ENCODE measurements around the gene MAGEC2. TPM values are rescaled to one million over a fixed set of nuclear protein-coding genes. Genes with fewer than 3 reads are reported as not detected.

The MAGEC2 gene, protein sequence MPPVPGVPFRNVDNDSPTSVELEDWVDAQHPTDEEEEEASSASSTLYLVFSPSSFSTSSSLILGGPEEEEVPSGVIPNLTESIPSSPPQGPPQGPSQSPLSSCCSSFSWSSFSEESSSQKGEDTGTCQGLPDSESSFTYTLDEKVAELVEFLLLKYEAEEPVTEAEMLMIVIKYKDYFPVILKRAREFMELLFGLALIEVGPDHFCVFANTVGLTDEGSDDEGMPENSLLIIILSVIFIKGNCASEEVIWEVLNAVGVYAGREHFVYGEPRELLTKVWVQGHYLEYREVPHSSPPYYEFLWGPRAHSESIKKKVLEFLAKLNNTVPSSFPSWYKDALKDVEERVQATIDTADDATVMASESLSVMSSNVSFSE
- 2.2 and 2.3 TPM in 2 replicates for total RNA-seq (2014; rRNA removed; shearing (Covaris generic))

DNA sequence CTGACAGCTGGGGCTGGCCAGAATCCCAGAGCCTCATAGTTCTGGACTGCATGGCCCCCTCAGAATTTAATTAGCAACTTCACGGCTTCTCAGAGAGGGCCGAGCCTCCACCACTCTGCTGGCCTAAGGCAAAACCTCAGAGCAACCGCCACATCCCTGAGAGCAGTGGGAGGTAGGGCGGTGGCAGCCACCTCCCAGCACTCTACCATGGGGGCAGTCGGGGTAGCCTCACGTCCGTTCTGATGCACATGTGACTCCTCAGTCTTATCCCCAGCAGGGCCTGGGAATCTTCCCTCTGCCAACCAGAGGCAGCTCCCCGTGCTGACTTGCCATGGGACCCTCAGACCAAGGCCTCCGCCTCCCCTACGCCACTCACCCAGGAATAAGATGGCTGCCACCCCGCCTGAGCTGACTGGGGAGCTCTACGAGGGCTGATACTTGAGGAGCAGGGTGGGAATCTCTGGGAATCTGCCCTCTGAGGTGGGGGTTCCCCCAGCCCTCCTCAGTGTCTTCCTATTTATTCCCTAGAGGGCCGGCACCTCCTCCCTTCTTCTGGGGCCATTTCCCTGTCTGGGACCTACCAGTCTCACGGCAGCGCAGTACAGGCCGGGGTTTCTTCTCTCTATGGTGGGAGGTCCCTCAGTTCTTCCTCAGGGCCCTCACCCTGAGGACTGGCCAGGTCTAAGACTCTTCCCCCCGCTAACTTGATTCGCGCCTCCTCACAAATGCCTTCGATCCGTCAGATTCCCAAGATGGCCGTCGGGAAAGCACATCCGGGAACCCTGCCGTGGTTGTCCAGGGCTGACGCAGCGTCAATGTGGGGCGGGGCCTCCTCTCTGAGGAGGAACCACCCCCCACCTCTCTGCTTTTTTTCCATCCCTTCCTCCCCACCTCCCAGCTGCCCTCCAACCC, at the start of gene MAGEC2:
Gene MAGEC2, minus strand, starts transcription at position 769 of the 912 bp plus-strand sequence. CDS start 1,303 bp downstream, outside the sequence.
- Histone ChIP-seq H3K36me3 (no peaks in the 10 kb centered on the region), H3K27me3 (no peaks in the 10 kb centered on the region), H3K9me3 (replicated peaks) (no peaks in the 10 kb centered on the region), H3K4me3 (no peak within 1 kb of the TSS), H3K27ac (no peak within 1 kb of the TSS), H3K4me1 (no peaks in the 10 kb centered on the region)
- no peak for DNase-seq

DNA sequence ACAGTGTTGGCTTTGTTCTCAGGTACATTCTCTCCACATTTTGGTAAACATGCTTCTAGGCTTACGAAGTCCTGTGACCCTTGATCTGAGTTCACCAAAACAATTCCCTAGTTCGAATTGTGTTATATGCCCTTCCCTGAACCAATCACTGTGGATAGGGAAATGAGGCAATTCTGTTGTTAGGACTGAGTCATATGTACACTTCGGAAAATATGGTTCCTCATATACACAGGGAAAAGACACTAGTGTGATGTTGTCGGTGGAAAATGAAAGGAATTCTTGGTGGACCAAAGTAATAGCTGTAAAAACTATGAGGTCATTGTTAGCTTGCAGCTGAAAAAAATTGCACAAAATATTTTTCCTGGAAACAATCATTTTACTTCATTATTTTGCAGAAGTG, 46.6 kb upstream of the MAGEC2 start:
- no peak for DNase-seq
- H3K36me3 ChIP-seq: no peaks in the 10 kb centered on the region

DNA sequence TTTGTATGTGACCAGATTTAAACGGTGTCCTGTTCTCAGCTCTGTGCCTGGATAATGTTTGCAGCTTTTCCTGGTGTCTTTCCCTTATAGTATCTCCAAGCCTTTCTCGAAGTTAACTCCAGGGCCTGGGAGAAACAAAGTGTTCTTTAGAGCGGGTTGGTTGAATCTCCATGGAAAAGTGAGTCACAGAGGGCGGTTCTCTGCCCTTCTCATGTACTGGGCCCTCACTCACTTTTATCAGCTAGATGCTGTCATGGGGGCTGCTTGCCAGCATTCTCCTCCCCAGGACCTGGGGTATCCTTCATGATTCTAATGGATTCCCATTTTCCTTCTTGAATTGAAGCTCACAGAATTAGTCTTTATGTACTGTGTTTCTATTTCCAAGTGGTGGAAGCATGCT, 46.1 kb upstream of the MAGEC2 start:
- H3K4me1 ChIP-seq: no peaks in the 10 kb centered on the region
- H3K9me3 ChIP-seq (replicated peaks): no peaks in the 10 kb centered on the region
- no peaks in the 10 kb centered on the region for H3K36me3 ChIP-seq
- H3K4me3 ChIP-seq: no peak overlapping the region
- H3K27me3 ChIP-seq: no peaks in the 10 kb centered on the region
- no peak overlapping the region for H3K27ac ChIP-seq
- DNase-seq: no peak

More for the DNA sequence above, 46.6 kb upstream of the MAGEC2 start:
- no peaks in the 10 kb centered on the region for H3K27me3 ChIP-seq
- H3K27ac ChIP-seq: no peak overlapping the region
- H3K9me3 ChIP-seq (replicated peaks): no peaks in the 10 kb centered on the region
- no peak overlapping the region for H3K4me3 ChIP-seq
- H3K4me1 ChIP-seq: no peaks in the 10 kb centered on the region

DNA sequence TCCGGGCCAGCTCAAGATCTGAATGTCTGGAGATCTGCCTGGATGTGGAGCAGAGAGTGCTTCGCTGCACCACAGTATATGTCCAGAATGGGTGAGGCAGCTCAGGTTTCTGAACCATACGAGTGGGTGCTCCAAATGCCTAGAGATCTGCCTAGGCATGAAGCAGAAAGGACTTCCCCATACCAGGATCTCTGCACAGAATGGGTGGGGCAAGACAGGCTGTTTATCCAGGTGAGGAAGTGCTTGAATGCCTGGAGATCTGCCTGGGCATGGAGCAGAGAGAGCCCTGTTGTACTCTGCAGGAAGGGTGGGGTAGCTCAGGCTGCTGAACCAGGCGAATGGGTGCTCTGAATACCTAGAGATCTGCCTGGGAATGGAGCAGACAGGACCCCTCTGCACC, 45.4 kb upstream of the MAGEC2 start:
- no peak for DNase-seq
- Histone ChIP-seq H3K4me3 (no peak overlapping the region), H3K4me1 (no peaks in the 10 kb centered on the region), H3K9me3 (replicated peaks) (no peaks in the 10 kb centered on the region), H3K36me3 (no peaks in the 10 kb centered on the region), H3K27ac (no peak overlapping the region), H3K27me3 (no peaks in the 10 kb centered on the region)

DNA sequence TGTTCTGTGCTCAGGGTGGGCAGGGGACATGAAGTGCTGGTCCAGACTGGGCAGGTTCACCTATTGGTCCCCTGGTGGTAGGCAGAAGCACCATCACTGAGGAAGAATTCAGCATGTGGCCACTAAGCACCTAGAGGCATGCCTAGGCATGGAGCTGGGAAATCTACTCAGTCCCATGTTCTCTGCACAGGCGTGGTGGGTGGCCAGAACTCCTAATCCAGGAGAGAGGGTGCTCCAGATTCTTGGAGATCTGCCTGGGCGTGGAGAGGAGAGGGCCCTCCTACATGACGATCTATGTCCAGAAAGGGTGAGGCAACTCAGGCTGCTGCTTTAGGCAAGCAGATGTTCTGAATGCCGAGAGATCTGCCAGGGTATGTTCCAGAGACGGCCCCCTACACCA, 44.6 kb upstream of the MAGEC2 start:
- H3K36me3 ChIP-seq: no peaks in the 10 kb centered on the region
- H3K27ac ChIP-seq: no peak overlapping the region
- H3K4me1 ChIP-seq: no peaks in the 10 kb centered on the region
- H3K27me3 ChIP-seq: no peaks in the 10 kb centered on the region
- H3K9me3 ChIP-seq (replicated peaks): no peaks in the 10 kb centered on the region
- no peak overlapping the region for H3K4me3 ChIP-seq
- no peak for DNase-seq

DNA sequence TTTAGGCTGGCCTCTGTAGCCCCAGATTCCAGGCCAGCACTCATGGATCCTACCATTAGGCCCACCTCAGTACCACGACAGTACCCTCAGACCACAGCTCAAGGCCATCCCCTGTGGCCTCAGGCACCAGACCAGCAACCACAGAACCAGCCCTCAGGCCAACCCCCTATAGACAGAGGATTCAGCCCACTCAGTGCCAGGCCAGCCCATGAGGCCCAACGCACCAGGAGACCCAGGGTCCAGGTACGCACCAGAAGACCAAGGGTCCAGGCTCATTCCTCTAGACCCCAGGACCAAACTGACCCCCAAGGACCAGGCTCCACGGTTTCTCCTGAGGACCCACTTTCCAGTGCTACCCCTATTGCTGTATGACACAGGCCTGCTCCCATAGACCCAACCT, 39.5 kb upstream of the MAGEC2 start:
- H3K36me3 ChIP-seq: no peaks in the 10 kb centered on the region

DNA sequence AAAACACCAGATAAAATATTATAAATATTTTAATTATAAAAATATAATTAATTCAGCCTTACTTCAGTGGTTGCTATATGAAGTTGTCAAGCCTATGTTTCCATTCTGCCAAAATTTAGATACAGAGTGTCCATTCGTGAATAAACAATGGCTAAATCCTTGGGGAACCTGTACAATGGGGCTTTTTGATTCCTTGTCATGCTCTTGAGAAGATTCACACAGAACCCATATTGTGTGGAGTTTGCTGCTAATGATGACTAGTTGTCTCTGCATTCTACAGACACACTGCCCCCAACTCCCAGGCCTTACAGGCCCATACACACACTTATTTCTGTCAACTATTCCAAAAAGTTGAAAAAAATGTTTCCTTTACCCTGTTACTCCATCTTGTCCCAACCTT, 33.4 kb upstream of the MAGEC2 start:
- H3K27ac ChIP-seq: no peak overlapping the region
- no peaks in the 10 kb centered on the region for H3K9me3 ChIP-seq (replicated peaks)

More for the DNA sequence above, 39.5 kb upstream of the MAGEC2 start:
- H3K27me3 ChIP-seq: no peaks in the 10 kb centered on the region
- no peak overlapping the region for H3K4me3 ChIP-seq
- no peaks in the 10 kb centered on the region for H3K9me3 ChIP-seq (replicated peaks)
- no peaks in the 10 kb centered on the region for H3K4me1 ChIP-seq
- H3K27ac ChIP-seq: no peak overlapping the region
- no peak for DNase-seq

DNA sequence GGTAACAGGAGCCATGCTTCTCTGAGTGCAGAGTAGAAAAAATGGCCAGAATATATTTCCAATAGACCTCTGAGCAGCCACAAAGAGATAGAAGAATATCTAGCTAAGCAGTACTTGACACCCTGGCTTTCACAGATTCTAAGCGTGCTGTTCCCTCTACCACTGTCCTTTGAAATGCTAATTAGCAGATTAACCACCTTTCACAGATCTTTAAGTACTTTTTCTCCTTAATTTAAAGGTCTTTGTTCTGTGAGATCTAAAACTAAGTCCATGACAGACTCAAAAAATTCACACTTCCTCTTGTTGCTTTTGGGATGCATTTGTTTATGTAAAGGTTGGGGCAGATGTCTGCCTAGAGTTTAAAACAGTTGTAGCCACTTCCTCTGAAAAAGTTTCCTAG, 28.3 kb upstream of the MAGEC2 start:
- Histone ChIP-seq H3K27me3 (no peaks in the 10 kb centered on the region), H3K4me3 (no peak overlapping the region), H3K9me3 (replicated peaks) (no peaks in the 10 kb centered on the region), H3K36me3 (no peaks in the 10 kb centered on the region), H3K4me1 (no peaks in the 10 kb centered on the region), H3K27ac (no peak overlapping the region)
- DNase-seq: no peak

More for the DNA sequence above, 33.4 kb upstream of the MAGEC2 start:
- Histone ChIP-seq H3K36me3 (no peaks in the 10 kb centered on the region), H3K27me3 (no peaks in the 10 kb centered on the region), H3K4me1 (no peaks in the 10 kb centered on the region), H3K4me3 (no peak overlapping the region)
- DNase-seq: no peak

DNA sequence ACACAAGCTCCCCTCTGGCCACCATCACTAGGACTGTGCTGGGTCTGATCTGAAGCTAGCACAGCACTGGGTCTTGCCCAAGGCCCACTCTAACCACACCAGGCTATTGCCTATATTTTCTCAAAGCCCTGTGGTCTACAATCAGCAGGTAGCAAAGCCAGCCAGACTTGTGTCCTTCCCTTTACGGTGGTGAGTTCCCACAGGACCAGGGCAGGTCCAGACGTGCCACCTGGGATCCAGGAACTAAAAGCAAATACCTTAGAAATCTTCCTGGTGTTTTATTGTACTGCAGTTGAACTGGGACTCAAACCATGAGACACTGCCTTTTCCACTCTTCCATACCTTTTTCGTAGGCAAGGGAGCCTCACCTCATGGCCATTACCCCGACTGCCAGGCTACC, 9.0 kb upstream of the MAGEC2 start:
- Histone ChIP-seq H3K36me3 (no peaks in the 10 kb centered on the region), H3K9me3 (replicated peaks) (no peaks in the 10 kb centered on the region), H3K4me1 (no peaks in the 10 kb centered on the region), H3K27ac (no peak overlapping the region), H3K27me3 (no peaks in the 10 kb centered on the region), H3K4me3 (no peak overlapping the region)
- DNase-seq: no peak

DNA sequence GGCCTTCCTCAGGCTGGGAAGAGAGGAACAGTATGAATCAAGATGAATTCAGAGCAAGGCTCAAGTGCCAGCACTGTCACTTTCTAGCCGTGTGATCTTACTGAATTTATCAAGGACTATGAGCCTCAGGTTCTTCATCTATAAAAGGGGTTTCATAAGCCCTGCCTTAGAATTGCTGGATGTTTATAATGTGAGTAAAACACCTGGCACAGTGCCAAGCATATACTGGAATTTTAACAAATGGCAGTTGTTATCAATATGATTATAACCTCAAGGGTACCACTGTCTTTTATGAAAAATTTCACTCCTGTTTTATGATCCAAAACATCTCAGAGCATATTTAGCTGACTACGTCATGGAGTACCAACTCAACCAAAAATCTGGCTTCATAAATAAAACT, 4.0 kb downstream of the MAGEC2 start:
- Histone ChIP-seq H3K27me3 (no peaks in the 10 kb centered on the region), H3K4me3 (no peak overlapping the region), H3K27ac (no peak overlapping the region), H3K36me3 (no peaks in the 10 kb centered on the region), H3K4me1 (no peaks in the 10 kb centered on the region), H3K9me3 (replicated peaks) (no peaks in the 10 kb centered on the region)
- no peak for DNase-seq

DNA sequence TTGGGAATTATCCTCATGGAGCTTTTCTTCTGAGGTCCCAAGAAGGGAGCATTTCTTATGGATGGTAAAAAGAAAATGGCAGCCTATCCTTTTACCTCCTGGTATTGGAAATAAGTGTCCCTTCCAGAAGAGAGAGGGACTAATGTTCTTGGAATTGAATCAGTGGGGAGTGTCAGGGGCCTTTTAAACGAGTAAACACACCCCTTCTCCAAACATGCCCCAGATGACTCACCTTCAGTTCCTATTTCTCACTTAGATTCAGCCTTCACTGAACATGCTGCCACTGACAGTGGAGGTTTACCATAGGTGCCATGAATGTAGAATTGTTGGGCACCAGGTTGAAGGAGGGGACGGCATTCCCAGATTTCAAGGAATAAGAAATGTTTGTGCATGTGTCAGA, 19.0 kb downstream of the MAGEC2 start:
- no peaks in the 10 kb centered on the region for H3K9me3 ChIP-seq (replicated peaks)
- H3K4me1 ChIP-seq: no peaks in the 10 kb centered on the region
- H3K27ac ChIP-seq: no peak overlapping the region
- no peaks in the 10 kb centered on the region for H3K36me3 ChIP-seq
- no peak for DNase-seq
- H3K27me3 ChIP-seq: no peaks in the 10 kb centered on the region
- H3K4me3 ChIP-seq: no peak overlapping the region

DNA sequence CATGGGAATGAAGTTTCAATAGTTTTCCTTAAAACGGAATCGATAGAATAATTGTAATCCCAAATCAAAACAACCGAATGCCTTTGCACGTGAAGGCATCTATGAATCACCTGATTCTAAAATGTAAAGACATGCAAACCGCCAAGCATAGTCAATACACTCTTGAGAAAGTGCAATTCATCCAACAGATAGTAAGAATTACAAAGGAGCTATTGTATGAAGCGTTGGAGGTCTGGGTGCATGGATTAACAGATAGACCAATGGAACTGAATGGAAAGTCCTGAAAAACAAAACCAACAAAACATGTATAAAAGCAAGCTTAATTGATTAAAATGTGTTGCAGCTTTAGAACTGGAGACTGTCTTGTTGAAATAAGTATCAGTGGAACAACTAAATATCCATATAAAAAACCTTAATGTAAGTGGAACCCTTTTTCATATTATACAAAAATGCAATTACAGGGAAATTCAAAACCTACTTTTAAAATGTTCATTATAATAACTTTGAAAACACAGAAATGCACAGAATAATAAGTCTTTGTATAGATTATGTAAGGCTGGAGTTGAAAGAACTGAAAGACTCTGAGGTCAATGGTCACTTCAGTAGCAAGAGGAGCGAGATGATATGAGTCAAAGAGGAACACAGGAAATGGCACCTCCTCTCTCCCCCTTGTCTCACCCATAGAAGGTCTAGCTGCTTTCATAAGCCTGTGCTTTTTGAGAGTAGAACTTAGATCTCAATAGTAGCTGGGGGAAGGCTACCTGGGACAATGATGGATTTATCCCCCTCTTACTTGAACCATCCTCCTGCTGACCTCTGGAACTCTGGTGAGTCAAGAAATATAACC, 20.1 kb downstream of the MAGEC2 start:
- no peaks in the 10 kb centered on the region for H3K9me3 ChIP-seq (replicated peaks)
- no peaks in the 10 kb centered on the region for H3K27me3 ChIP-seq
- no peaks in the 10 kb centered on the region for H3K36me3 ChIP-seq
- H3K4me1 ChIP-seq: no peaks in the 10 kb centered on the region
- no peak overlapping the region for H3K4me3 ChIP-seq
- no peak for DNase-seq
- no peak overlapping the region for H3K27ac ChIP-seq

DNA sequence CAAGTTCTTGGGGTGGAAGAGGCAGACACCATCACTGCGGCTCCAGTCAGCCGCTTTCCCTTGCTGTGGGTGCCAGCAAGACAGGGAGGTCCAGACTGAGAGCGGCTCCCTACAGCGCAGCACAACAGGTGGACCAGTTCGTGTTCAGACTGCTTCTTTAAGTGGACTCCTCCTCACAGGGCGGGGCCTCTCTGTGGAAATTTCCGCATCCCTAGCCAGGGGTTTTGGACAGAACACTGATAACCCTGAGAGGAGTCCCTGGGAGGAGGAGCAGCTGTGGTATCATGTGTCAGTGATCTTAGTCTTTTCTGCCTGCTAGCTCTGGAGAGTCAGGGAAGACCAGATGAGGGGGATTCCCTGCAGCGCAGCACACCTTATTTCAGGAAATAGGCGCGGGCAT, 48.5 kb downstream of the MAGEC2 start:
- no peaks in the 10 kb centered on the region for H3K4me1 ChIP-seq
- no peaks in the 10 kb centered on the region for H3K36me3 ChIP-seq
- H3K4me3 ChIP-seq: no peak overlapping the region
- peak; percentile 11 to 33 for DNase-seq
- H3K27ac ChIP-seq: no peak overlapping the region
- H3K27me3 ChIP-seq: no peaks in the 10 kb centered on the region
- no peaks in the 10 kb centered on the region for H3K9me3 ChIP-seq (replicated peaks)

Data from SJCRH30 (cell line).